Upper lobe of left lung (tissue), 4 donors: ENCODE results near the gene COL28A1.

ENCODE experiments used
- EP300 ChIP-seq, 4 donors: sonication (generic); formaldehyde crosslinking; IDR thresholded peaks; one replicate each; pipeline ENCODE4 v1.5.1; 2017; ENCODE audit warnings: antibody characterized with exemption in 4 of 4, control low read depth in 2 of 4
- POLR2A ChIP-seq, 4 donors: fragments of 450-650 bp; IDR thresholded peaks; one replicate each; pipeline ENCODE4 v1.5.1; 2016 to 2017; ENCODE audit warnings: antibody characterized with exemption in 4 of 4, mild to moderate bottlenecking in 2 of 4
- POLR2AphosphoS5 ChIP-seq, 2 donors: sonication (generic); formaldehyde crosslinking; IDR thresholded peaks; one replicate each; pipeline ENCODE4 v1.5.1; 2017; ENCODE audit warnings: antibody characterized with exemption in 2 of 2
- TF ChIP-seq, protein P1 (sequence below), 6 experiments: fragments of 450-650 bp in 4 of 6; fragments of 200-600 bp in 2 of 6; sonication (generic) in 2 of 6; IDR thresholded peaks; one replicate each; pipeline ENCODE4 v1.5.1; 2016 to 2019; ENCODE audit warnings: antibody characterized with exemption in 6 of 6

DNA sequence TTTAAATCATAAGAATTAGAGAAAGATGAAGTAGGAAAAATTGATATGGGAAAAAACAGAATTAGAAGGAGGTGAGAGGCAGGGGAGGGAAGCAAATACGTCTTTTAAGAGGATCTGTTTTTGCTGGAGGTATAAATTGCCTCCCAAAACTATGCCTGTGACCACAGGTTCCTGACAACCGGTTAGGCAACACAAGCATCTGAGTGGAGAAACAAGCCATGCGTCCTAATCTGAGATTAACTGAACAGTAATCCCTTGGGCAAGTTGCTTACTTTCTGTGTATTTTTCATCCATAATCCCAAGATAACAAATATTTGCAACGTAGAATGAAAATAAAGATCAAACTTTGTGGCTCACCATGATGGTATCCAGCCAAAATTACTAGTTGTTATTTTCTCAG, 204.2 kb downstream of the COL28A1 start:
- TF ChIP-seq POLR2A (IDR thresholded peaks at IDR 0.05) (no peak), POLR2AphosphoS5 (IDR thresholded peaks at IDR 0.05) (no peak), EP300 (IDR thresholded peaks at IDR 0.05) (no peak)
- TF ChIP-seq, protein P1, sequence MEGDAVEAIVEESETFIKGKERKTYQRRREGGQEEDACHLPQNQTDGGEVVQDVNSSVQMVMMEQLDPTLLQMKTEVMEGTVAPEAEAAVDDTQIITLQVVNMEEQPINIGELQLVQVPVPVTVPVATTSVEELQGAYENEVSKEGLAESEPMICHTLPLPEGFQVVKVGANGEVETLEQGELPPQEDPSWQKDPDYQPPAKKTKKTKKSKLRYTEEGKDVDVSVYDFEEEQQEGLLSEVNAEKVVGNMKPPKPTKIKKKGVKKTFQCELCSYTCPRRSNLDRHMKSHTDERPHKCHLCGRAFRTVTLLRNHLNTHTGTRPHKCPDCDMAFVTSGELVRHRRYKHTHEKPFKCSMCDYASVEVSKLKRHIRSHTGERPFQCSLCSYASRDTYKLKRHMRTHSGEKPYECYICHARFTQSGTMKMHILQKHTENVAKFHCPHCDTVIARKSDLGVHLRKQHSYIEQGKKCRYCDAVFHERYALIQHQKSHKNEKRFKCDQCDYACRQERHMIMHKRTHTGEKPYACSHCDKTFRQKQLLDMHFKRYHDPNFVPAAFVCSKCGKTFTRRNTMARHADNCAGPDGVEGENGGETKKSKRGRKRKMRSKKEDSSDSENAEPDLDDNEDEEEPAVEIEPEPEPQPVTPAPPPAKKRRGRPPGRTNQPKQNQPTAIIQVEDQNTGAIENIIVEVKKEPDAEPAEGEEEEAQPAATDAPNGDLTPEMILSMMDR (IDR thresholded peaks at IDR 0.05) = no peak
